ENCODE measurements around the gene HSPBP1. TPM values are rescaled to one million over a fixed set of nuclear protein-coding genes. Genes with fewer than 3 reads are reported as not detected.

The HSPBP1 gene
- total RNA-seq, 2 experiments from 2014 or later: 46.4 to 47.1 TPM

- DNase-seq: peak; percentile 86
- Mint-ChIP-seq H3K4me3 (peak overlapping the region; percentile 96), H3K27ac (peak overlapping the region; percentile 99), H3K36me3 (ENCODE audit: low read depth) (peaks cover 61% of the 10 kb centered on the region), H3K9me3 (no peaks in the 10 kb centered on the region), H3K4me1 (ENCODE audit: low read depth) (peaks cover 34% of the 10 kb centered on the region), H3K27me3 (no peaks in the 10 kb centered on the region)
- no peak for TF ChIP-seq CTCF (IDR thresholded peaks at IDR 0.05)
- ChIA-PET CTCF (interaction anchor here (0.8 to 3.5 kb wide), 7 partner anchors 25 to 248 kb away, joined by 3 to 11 read pairs (median 4); no protein-coding TSS in a partner anchor), POLR2A (interaction anchor here (0.7 to 5.5 kb wide), 19 partner anchors 10 to 1141 kb away, joined by 3 to 40 read pairs (median 4); partner anchors contain the start of genes BRSK1, KMT5C, RPL28 and RPS9)
- peak; percentile 7 for ATAC-seq
- intact Hi-C loops (cut with micrococcal nuclease): loop anchor here (5.0 to 10.0 kb wide), 2 partner anchors 131 to 399 kb away; partner anchors contain the start of genes RPL28 and U2AF2
Measured at GRCh38 chr19:55255618-55256423, 24.1 kb downstream of the HSPBP1 start.

GRCh38 chr19:55254625-55254977 is 25.3 kb downstream of the HSPBP1 start:
- no peak for DNase-seq

GRCh38 chr19:55253842-55254624 is 25.9 kb downstream of the HSPBP1 start:
- peaks cover 64% of the 10 kb centered on the region for H3K36me3 Mint-ChIP-seq (ENCODE audit: low read depth)
- CTCF ChIA-PET: interaction anchor here (0.6 to 3.5 kb wide), 10 partner anchors 19 to 250 kb away, joined by 3 to 11 read pairs (median 4); partner anchors contain the start of gene TMEM238

More at GRCh38 chr19:55254625-55254977, 25.3 kb downstream of the HSPBP1 start:
- peaks cover 34% of the 10 kb centered on the region for H3K4me1 Mint-ChIP-seq (ENCODE audit: low read depth)
- ATAC-seq: no peak
- ChIA-PET POLR2A (interaction anchor here (0.7 to 5.5 kb wide), 14 partner anchors 13 to 1053 kb away, joined by 3 to 40 read pairs (median 4); partner anchors contain the start of genes BRSK1, HSPBP1, RPL28 and RPS9), CTCF (interaction anchor here (0.6 to 3.5 kb wide), 9 partner anchors 28 to 249 kb away, joined by 3 to 11 read pairs (median 5); partner anchors contain the start of gene TMEM238)
- no peaks in the 10 kb centered on the region for H3K27me3 Mint-ChIP-seq
- intact Hi-C loops (cut with micrococcal nuclease): loop anchor here (10.0 kb wide), 1 partner anchor 400 kb away; the partner anchor contains the start of gene U2AF2
- H3K27ac Mint-ChIP-seq: peak overlapping the region; percentile 99
- peak overlapping the region; percentile 96 for H3K4me3 Mint-ChIP-seq
- H3K36me3 Mint-ChIP-seq (ENCODE audit: low read depth): peaks cover 64% of the 10 kb centered on the region
- H3K9me3 Mint-ChIP-seq: no peaks in the 10 kb centered on the region
- TF ChIP-seq CTCF (IDR thresholded peaks at IDR 0.05): no peak

More at GRCh38 chr19:55253842-55254624, 25.9 kb downstream of the HSPBP1 start:
- H3K27ac Mint-ChIP-seq: peak overlapping the region; percentile 99
- ATAC-seq: peak; percentile 37
- peaks cover 33% of the 10 kb centered on the region for H3K4me1 Mint-ChIP-seq (ENCODE audit: low read depth)
- peak; percentile 81 for DNase-seq
- TF ChIP-seq CTCF (IDR thresholded peaks at IDR 0.05): no peak
- H3K4me3 Mint-ChIP-seq: peak overlapping the region; percentile 96
- no peaks in the 10 kb centered on the region for H3K9me3 Mint-ChIP-seq
- POLR2A ChIA-PET: interaction anchor here (0.7 to 5.5 kb wide), 17 partner anchors 10 to 1053 kb away, joined by 3 to 40 read pairs (median 4); partner anchors contain the start of genes BRSK1, HSPBP1, RPS9 and TMEM238
- intact Hi-C loops (cut with micrococcal nuclease): loop anchor here (10.0 kb wide), 1 partner anchor 401 kb away; the partner anchor contains the start of gene U2AF2
- no peaks in the 10 kb centered on the region for H3K27me3 Mint-ChIP-seq

Measured in activated CD8-positive, alpha-beta T cell treated with anti-CD3 and anti-CD28 coated beads for 36 hours (primary cell).